Measurements from ENCODE around the gene PIK3C2A. TPM values are rescaled to one million over a fixed set of nuclear protein-coding genes. Genes with fewer than 3 reads are reported as not detected.

PIK3C2A gene
- total RNA-seq, 1 donor from 2014 or later = 19.0 TPM

DNA sequence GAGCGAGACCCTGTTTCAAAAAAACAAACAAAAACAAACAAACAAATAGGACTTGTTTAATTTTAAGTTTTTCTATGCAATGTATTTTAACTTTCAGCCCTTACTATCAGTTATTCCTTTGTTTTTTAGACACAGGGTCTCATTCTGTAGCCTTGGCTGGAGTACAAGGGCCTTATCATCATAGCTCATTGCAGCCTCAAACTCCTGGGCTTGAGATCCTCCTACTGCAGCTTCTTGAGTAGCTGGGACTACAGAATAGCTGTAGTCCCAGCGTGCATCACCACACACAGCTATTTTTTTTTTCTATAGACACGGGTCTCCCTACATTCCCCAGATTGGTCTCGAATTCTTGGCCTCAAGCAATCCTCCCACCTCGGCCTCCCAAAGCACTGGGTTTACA, 44.5 kb downstream of the PIK3C2A start:
- intact Hi-C loops (cut with micrococcal nuclease) = no loop called here

DNA sequence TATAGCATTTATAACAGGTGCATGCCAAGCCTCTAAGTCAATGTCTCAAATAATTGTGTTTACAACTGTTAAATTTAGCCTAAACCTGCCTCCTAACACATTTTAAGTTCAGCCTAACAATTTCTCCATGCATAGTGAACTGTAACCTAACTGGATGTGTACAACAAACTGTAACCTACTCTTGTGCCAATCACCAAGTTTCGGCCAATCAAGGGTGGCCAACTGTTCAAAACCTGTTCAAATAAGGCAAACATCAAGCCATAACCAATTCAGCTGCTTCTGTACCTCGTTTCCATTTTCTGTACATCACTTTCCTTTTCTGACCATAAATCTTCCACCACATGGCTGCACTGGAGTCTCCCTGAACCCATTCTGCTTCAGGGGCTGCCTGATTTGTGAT, 45.4 kb downstream of the PIK3C2A start:
- intact Hi-C loops (cut with micrococcal nuclease) = no loop called here

DNA sequence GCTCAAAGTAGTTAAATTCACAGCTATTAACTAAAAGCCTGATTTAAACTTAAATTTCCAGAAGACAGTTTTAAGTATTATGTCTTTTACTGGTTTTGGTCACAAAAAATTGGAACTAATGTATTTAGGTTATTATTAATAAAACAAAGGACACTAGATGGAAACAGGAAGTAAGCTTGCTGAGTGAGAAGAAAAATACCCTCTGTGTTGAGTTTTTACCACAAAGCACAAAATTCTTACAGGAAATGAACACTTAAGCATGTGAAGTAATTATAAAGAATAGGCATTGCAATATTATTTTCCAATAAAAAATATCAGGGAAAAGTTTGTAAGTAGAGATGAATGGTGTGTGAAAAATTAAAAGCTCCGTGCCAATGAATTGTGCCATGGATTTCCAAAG, 46.3 kb downstream of the PIK3C2A start:
- intact Hi-C loops (cut with micrococcal nuclease) = no loop called here

DNA sequence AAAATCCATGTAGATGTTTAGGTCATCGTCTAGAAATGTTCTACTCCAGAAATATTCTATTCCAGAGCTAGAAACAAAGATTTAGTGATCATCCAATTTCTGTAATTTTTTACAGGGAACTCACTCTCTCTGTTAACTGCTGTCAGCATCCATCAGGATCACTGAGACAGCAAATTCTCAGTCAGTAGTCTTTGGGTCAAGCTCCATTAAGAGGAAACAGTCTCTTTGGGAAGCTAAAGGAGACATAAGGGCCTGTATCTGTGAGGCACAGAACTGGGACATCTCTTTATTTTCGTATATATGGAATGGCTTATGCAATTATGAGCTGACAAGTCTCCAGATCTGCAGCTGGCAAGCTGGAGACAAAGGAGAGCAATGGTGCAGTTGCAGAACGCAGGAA, 48.3 kb downstream of the PIK3C2A start:
- intact Hi-C loops (cut with micrococcal nuclease) = no loop called here

Other genes starting within 250 kb of the PIK3C2A start
- gene PLEKHA7, start 193.6 kb downstream of the PIK3C2A start, total RNA-seq = 2.0 and 2.1 TPM in 2 replicates
- gene RPS13, start 130.3 kb downstream of the PIK3C2A start, total RNA-seq = 1,108 and 1,109 TPM in 2 replicates
- 207 and 210 TPM in 2 replicates for gene NUCB2, start 68.8 kb upstream of the PIK3C2A start, total RNA-seq
- 0.82 and 1.0 TPM in 2 replicates for gene NCR3LG1, start 143.8 kb upstream of the PIK3C2A start, total RNA-seq
- gene KCNJ11, start 180.7 kb upstream of the PIK3C2A start, total RNA-seq = 1.5 and 2.0 TPM in 2 replicates